Kidney epithelial cell (primary cell): ENCODE data around the gene UVSSA. TPM values are rescaled to one million over a fixed set of nuclear protein-coding genes. Genes with fewer than 3 reads are reported as not detected.
A peak's percentile ranks its signal among the peaks of the same experiment; 100 is the strongest.

Source experiments
- DNase-seq: peaks from one replicate; pipeline ENCODE4 v3.0.0-alpha.2; 2010; ENCODE audit warnings: low read depth
- H3K27me3 ChIP-seq: 2 replicates; pipeline ENCODE4 v1.6.0; 2011; ENCODE audit warnings: low read length; ENCODE audit not compliant: control insufficient read depth, insufficient read depth
- H3K36me3 ChIP-seq: 2 replicates; pipeline ENCODE4 v1.5.1; 2011; ENCODE audit warnings: low read length; ENCODE audit not compliant: control insufficient read depth, insufficient read depth
- H3K4me3 ChIP-seq: 2 replicates; pipeline ENCODE4 v1.5.1; 2011; ENCODE audit warnings: low read depth, mild to moderate bottlenecking, control low read depth, low read length
- total RNA-seq: library from RNA; depleted of rRNA; stranded (reverse); fragments of >200 nt; gene quantifications from 2 replicates; pipeline ENCODE4 v1.2.3, GENCODE V29; 2015
- TF ChIP-seq, protein P1 (sequence below): IDR thresholded peaks from 2 replicates; pipeline ENCODE4 v1.5.1; 2011; ENCODE audit warnings: mild to moderate bottlenecking, moderate library complexity, low read length, control low read depth, inconsistent platforms; ENCODE audit not compliant: insufficient read depth, poor library complexity, severe bottlenecking

Gene UVSSA
- total RNA-seq, 1 donor from 2014 or later: 13.0 TPM

- DNase-seq: no peak
- Histone ChIP-seq H3K36me3 (no peaks in the 10 kb centered on the region), H3K4me3 (no peak overlapping the region), H3K27me3 (no peaks in the 10 kb centered on the region)
- TF ChIP-seq, protein P1, sequence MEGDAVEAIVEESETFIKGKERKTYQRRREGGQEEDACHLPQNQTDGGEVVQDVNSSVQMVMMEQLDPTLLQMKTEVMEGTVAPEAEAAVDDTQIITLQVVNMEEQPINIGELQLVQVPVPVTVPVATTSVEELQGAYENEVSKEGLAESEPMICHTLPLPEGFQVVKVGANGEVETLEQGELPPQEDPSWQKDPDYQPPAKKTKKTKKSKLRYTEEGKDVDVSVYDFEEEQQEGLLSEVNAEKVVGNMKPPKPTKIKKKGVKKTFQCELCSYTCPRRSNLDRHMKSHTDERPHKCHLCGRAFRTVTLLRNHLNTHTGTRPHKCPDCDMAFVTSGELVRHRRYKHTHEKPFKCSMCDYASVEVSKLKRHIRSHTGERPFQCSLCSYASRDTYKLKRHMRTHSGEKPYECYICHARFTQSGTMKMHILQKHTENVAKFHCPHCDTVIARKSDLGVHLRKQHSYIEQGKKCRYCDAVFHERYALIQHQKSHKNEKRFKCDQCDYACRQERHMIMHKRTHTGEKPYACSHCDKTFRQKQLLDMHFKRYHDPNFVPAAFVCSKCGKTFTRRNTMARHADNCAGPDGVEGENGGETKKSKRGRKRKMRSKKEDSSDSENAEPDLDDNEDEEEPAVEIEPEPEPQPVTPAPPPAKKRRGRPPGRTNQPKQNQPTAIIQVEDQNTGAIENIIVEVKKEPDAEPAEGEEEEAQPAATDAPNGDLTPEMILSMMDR: no peak
Observed at GRCh38 chr4:1355378-1355777, 8.4 kb downstream of the UVSSA start.

DNA sequence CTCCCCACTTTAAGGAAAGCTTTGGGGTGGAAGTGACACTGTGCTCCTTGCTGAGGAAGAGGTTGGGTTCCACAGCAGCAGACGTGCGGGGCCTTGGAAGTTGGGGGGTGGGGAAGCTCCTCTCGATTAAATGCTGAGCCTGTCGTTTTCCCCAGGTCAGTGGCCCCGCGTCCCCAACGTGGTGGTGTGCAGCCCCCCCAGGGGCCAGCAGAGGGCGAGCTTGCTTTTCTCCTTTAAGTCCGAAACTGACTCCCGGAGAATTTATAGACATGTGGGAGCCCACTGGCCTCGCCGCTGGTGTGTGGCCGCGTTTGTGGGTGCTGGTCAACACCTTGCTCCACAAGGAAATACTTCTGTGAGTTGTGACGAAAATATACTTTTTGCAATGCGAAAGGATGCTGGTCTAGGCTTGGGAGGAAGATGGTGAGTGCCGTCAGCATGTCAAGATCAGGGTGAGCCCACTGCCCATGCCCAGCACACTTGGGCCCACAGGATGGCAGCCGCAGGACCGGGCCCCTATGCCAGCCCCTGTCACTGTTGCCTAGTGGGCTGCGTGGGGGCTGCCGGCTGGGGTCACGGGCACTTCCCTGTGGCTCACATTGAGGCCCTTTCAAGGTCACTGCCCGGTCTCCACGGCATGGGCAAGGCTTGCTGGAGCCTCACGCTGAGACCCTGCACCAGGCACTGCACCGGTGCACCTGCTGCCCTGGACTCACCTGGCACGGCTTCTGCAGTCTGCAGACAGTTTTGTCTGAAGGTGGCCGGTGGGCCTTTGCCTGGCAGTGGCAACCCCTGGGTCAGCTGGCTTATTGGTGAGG lies 9.4 kb downstream of the UVSSA start:
- no peak overlapping the region for H3K4me3 ChIP-seq
- H3K36me3 ChIP-seq: no peaks in the 10 kb centered on the region
- TF ChIP-seq, protein P1: peak; percentile 82
- no peak for DNase-seq
- no peaks in the 10 kb centered on the region for H3K27me3 ChIP-seq

- DNase-seq: no peak
- Histone ChIP-seq H3K27me3 (no peaks in the 10 kb centered on the region), H3K36me3 (no peaks in the 10 kb centered on the region), H3K4me3 (no peak overlapping the region)
- TF ChIP-seq, protein P1: no peak
Observed at GRCh38 chr4:1357356-1358248, 10.6 kb downstream of the UVSSA start.

DNA sequence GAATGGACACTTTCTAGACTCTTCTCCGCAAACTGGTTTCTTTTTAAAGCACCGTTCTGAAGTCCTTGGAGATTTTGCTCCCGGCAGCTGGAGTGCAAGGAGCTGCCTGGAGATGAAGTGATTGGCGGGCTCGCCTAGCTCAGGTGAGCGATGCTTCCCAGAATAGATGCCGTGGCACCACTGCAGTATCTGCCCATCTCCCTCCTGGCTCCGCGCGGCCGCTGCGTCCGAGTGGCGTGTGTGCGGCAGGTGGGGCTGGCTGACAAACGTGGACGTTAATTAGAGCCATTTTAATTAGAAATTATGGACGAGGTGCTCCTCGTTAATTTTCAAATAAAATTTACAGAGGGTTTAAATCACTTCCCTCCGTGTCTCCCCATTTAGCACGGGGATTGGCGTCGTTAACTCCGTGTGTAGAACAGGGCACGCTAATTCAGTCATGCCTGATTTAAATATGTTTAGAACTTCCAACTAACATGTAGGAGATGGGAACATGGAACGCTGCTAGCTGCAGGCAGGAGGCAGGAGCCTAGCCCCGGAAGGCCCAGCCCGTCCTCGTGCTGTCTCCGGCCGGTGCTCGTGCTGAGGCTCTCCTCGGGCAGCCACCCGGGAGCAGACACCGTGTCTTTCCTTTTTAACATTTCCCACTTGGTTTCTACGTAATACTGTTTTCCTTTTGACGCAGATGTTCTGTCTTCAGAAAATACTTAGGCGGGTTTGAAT lies 11.6 kb downstream of the UVSSA start:
- Histone ChIP-seq H3K4me3 (no peak overlapping the region), H3K27me3 (no peaks in the 10 kb centered on the region), H3K36me3 (no peaks in the 10 kb centered on the region)
- TF ChIP-seq, protein P1: no peak
- DNase-seq: no peak

DNA sequence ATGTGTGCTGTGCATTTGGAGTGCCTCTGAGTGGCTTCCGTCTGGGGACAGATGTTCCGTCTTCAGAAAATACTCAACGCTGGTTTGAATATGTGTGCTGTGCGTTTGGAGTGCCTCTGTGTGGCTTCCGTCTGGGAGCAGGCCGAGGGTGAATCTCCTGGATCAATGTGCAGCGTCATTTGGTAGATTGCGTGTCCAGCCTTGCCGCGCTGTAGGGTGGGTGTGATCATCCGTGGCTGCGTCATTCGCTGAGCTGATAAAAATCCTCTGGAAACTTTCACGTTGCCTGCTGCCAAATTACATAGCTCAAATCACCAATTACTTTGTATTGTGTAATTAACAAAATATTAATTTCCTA lies 12.1 kb downstream of the UVSSA start:
- TF ChIP-seq, protein P1: no peak
- no peaks in the 10 kb centered on the region for H3K36me3 ChIP-seq
- DNase-seq: no peak
- H3K4me3 ChIP-seq: no peak overlapping the region
- H3K27me3 ChIP-seq: no peaks in the 10 kb centered on the region
